ENCODE measurements around the gene CWC22.
"Not testable (repeated sequence)": the region's sequence is repeated elsewhere in the genome, so short reads cannot be mapped to it uniquely, and the experiment has no call there.

Gene CWC22

DNA sequence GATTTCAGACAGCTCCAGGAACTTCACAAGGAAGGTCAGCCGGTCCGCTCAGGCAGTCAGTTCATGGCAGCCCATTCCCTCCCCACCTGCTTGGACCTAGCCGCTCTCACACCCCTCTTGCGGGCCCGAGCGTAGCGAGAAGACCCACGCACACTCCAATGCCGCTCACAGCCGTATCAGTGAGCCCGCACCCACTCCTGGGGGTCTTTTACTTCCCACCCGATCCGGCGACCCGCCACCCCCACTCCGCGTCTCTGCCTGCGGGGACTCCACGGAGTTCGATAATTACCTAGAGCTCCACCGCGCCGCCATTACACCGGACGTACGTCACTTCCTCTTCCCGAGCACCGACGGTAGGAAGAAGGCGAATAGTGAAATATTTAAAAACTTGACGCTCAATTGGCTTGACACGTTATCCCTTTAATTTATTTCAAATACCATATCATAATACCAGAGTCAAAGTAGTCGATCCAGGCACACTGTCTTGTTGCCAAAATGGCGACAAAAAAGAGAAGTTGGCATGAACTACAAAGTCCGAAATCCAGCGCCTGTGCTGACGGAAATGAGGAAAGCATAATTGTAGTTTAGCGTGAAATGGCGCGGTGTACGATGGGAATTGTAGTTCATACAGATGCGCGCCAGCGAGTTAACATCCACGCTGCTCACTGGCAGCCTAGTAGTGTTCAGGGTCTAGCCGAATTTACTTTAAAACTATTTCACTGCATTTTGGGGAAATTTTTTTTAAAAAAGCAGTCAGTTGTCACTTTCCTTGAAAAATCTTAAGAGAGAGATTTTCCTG lies at the start of gene CWC22:
Gene CWC22, minus strand, starts transcription at position 517 of the 799 bp plus-strand sequence. CDS start 13,956 bp downstream, outside the sequence.
- peak; percentile 83 for DNase-seq

DNA sequence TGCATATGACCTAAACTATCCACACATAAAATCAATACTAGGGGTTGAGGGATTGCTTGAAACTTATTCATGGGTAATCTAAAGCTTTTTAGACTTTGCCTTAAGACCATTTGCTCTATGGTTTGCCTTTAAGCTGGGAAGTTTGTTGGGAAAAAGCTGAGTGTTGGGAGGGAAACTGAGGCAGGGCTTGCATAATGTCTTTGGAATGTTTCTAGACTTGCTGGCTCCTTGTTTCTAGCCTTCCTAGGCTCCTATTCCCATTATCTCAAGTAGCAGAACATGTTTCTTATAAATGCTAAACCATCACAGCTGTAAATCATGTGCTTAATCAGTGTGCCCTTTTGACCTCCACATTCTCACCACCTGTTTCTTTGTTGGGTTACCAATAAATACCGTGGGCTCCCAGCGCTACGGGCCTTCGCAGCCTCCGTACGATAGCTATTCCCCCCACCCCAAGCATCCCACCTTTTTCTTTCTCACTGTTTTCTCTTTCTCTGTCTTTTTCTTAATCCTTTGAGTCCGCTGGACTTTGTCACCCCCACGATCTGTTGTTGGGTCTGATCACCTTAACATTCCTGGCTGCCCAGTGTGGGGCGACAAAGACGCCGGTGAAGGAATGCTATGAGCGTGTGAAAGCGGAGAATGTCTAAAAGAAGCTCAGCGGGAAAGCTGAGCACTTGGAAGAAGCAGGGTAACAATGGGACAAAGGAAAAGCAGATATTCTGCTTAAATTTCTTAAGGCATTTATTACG lies 49.4 kb upstream of the CWC22 start:
- DNase-seq = no peak

- not testable (repeated sequence) for DNase-seq
These were observed 47.5 kb upstream of the CWC22 start for GRCh38 chr2:180054576-180054975.

DNA sequence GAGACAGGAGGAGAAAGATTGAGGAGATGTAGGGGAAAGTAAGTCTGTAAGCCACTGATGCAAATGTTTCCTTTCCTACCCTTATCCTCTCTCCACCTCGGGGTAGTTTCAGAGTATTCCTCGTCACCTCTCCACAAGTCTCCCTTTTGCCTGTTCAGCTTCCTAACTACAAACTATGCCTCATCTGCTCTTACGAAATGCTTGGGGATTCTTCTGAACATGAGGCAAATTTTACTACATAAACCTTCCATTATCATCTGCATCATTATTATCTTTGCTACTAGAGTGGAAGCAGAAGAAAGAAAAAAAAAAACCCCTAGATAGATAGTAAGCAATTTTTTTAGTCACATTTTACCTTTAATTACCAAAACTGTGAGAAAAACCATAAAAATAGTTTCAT lies 43.1 kb upstream of the CWC22 start:
- DNase-seq = no peak

- no peak for DNase-seq
These were observed 41.2 kb upstream of the CWC22 start for GRCh38 chr2:180048251-180048650.

GRCh38 chr2:180046776-180047175 lies 39.7 kb upstream of the CWC22 start:
- DNase-seq = no peak

DNA sequence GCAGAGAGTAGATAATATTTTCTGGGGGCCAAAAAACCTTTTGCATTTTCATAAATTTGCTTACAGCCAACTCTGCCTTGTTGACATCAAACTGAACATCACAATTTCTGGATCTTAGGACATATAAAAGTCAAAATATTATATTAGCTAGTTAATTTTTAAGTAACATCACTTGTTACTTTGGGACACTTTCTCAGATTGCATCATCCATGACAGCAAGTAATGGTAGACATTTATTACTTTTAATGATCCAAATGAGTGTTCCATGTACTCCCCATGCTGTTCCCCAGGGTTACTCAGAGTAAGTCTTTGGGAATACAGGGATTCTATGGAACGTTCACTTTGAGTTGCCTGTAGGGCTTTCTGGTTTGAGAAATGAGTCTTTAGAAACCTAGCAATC lies 39.1 kb upstream of the CWC22 start:
- no peak for DNase-seq

DNA sequence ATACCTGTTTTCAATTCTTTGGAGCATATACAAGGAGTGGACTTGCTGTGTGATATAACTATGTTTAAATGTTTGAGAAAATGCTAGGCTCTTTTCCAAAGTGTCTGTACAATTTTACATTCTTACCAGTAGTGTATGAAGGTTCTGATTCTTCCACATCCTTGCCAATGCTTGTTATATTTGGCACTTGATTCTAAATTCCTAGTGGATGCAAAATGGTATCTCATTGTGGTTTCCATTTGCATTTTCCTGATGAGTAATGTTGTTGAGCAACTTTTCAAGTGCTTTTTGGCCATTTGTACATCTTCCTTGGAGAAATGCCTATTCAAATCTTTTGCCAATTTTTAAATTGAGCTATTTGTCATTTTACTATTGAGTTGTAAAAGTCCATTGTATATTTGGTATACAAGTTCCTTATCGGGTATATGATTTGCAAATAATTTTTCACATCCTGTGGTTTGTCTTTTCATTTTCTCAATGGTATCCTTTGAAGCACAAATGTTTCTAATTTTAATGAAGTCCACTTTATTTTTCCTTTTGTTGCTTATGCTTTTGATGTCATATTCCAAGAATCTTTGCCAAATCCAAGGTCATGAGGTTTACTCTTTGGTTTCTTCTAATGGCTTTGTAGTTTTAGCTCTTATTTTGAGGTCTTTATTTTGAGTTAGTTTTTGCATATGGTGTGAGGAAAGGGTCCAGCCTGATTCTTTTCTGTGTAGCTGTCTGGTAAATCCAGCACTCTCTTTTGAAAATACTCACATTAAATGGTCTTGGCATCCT lies 33.2 kb upstream of the CWC22 start:
- DNase-seq = no peak

DNA sequence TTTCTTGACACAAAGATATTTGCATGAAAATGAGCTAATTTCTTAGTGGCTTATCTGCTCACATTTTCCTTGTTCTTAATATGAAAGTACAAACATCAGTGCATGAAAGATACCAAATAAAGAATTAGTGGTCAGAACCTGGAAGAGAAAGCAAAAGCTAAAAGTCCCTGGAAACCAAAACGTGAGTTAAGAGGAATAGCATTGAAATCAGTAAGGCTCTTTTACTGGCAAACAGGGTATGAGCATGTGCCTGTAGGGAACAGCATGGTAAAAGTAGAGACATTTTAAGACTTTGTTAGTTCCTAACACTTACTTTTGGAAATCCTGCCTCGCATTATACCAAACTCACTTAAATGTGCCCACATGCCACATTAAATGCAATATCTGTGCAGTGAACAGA lies 31.9 kb upstream of the CWC22 start:
- DNase-seq = no peak

DNA sequence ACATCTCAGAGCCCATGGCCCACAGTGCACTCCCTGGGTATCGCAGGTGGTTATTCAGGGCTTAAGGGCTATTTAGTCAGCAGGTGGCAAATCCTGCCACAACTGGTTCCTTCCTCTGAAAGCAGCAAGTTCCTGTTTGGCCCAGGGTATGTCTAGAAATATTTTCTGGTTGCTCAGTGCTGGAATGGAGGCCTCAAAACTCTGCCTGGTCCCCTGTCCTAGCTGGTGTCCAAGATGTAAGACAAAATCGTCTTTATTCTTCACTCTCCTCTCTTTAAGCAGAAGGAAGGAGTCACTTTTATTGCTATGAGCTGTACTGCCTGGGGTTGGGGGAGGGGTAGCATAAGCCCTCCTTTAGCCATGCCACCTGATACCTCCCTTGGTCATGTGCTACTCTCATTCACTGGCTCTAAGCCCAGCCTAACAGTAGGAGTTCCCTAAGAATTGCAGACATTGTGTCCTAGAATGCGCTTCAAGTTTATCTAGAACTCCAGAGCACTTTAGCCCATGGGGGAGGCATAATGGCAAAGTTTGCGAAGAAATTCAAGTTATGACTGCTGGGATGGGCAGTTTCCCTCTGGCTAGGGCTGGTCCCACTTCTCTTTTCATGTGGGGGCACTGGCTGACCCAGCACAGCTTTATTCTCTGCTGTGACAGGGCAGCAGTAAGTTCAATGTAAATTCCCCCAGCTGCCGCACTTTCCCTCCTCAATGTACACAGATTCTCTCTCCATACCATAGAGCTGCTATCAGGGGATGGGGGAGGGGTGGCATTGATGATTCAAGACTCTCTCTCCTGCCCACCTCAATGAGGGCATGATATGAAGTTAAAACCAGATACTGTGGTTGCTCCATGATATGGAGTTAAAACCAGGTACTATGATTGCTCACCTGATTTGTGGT lies 27.1 kb upstream of the CWC22 start:
- no peak for DNase-seq

- DNase-seq = no peak
These were observed 22.5 kb upstream of the CWC22 start for GRCh38 chr2:180029575-180029974.

- no peak for DNase-seq
These were observed 14.8 kb upstream of the CWC22 start for GRCh38 chr2:180021850-180022249.

- no peak for DNase-seq
These were observed 10.7 kb upstream of the CWC22 start for GRCh38 chr2:180017784-180018183.

- no peak for DNase-seq
These were observed 9.8 kb upstream of the CWC22 start for GRCh38 chr2:180016937-180017336.

GRCh38 chr2:180015951-180016709 lies 9.0 kb upstream of the CWC22 start:
- no peak for DNase-seq

DNA sequence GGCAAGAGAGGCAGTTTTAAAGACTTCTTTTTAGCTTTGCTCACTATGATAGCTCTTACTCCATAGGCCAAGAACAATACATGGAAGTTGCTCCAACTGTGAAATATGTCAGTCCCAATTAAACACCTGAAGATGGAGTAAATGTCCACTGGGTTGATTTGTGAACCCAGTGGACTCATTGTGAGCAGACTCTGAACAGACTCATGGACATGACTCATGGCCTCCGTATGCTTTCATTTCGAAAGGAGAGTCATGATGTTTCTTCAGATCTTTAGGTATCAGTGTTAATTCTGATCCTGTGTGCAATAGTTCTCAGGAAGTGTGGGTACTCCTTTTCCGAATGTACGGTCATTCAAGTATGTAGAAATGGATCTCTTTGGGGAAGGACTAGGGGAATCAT lies 5.4 kb upstream of the CWC22 start:
- no peak for DNase-seq

- DNase-seq = no peak
These were observed 3.6 kb upstream of the CWC22 start for GRCh38 chr2:180010701-180011100.

DNA sequence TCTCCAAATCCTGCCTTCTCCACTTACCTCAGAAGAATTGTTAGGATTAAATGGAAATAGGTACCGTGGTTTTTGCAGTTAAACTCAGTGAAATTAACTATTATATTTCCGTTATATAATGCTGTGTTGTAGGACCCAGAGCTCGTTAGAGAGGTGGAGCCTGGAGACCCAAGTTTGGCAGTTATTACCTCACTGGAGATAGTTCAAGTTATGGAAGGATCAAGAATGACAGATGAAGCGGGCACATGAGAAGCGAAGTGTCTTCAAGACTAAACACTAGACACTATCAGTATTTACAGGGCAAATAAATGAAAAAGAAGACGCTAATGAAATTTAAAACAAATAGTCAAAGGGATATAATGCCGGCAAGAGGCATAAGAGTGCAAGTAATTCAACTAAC lies 866 bp downstream of the CWC22 start:
- no peak for DNase-seq

- DNase-seq = not testable (repeated sequence)
These were observed 1.6 kb downstream of the CWC22 start for GRCh38 chr2:180005465-180005864.

DNA sequence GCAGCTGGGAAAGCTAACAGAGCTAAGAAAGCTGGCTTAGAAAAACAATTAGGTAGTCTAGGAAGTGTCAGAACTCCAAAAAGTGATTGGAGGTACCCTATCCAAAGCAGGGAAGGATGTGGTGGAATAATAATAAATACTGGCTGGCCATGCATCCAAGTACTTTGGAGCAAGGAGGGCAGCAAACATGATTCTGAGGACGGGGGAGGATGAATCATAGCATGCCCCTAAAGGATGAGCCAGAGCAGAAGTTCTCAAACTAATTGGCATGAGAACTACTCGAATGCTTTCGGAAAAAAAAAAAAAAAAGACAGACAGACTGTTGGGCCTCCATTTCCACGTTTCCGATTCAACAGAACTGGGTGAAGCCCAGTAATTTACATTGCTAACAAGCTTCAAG lies 2.4 kb downstream of the CWC22 start:
- DNase-seq = no peak

DNA sequence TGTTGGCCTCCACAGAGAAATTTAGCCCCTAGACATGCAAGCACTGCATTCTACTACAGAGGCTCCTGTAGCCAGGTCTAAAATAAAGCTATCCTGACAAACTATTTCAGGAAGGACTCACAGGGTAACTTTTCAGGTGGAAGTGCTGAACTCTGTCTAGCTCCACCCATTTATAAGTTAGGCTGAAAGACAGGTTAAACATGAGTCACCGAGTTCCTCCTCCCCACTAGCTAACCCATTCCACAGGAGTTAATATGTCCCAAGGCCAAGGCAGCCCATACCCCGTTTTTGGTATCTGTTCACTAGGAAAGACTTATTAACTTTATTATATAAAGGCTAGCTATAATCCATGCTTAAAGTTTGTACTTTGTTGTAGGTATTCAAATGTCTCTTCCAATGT lies 3.5 kb downstream of the CWC22 start:
- DNase-seq = no peak

DNA sequence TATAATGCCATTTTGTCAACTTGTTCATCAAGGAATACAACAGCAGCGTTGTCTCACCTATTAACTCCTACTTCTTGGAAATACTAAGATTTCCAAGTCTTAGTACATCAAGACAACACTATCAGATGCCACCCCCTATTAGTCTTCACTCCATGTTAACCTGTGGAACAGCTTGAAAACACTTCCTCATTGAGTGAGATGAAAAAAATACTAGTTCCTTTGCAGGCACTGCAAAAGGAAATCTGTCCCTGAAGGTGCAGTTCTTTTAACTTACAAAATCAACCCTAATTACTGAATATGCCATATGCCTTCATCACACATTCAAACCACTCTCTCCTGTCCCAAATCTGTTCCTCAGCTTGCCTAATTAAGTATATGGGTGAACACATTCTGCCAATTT lies 4.0 kb downstream of the CWC22 start:
- DNase-seq = no peak
